H1 (cell line): ENCODE measurements around the gene HIVEP3. TPM values are rescaled to one million over a fixed set of nuclear protein-coding genes. Genes with fewer than 3 reads are reported as not detected.

Experiments used
- CTCF ChIA-PET: fragments of 300-600 bp; sonication (Branson Sonifier 250); formaldehyde crosslinking; loops from one replicate; lab custom pipeline; 2021; ENCODE audit not compliant: partially characterized antibody; lab: Charles Lee
- POLR2A ChIA-PET: fragments of 300-600 bp; sonication (Branson Sonifier 250); formaldehyde crosslinking; loops from one replicate; lab custom pipeline; 2021; ENCODE audit warnings: inconsistent platforms; ENCODE audit not compliant: partially characterized antibody; lab: Charles Lee
- DNase-seq, 2 experiments: peaks; one replicate each; pipeline versions ENCODE4 v3.0.0 to v3.0.0-alpha.2; 2010 to 2022; ENCODE audit warnings: low spot score in 2 of 2, low read depth in 1 of 2, mixed read lengths in 1 of 2
- FAIRE-seq: peaks from 2 replicates; lab custom pipeline; 2011; peaks lifted over from hg19 to GRCh38; lab: Jason Lieb, UNC
- H2AFZ ChIP-seq: 2 replicates; pipeline ENCODE4 v1.8.1; 2012; ENCODE audit warnings: low read length, inconsistent platforms
- H2AK5ac ChIP-seq: 2 replicates; pipeline ENCODE4 v1.6.1; 2013; ENCODE audit warnings: low read depth, low read length
- H2BK120ac ChIP-seq: replicated peaks from 2 replicates; pipeline ENCODE3; 2013; ENCODE audit warnings: low read depth, low read length, inconsistent platforms
- H2BK12ac ChIP-seq: 2 replicates; pipeline ENCODE4 v1.6.1; 2013; ENCODE audit warnings: low read depth, low read length
- H2BK15ac ChIP-seq: 2 replicates; pipeline ENCODE4 v1.6.1; 2013; ENCODE audit warnings: low read length
- H2BK20ac ChIP-seq: 2 replicates; pipeline ENCODE4 v1.6.1; 2013; ENCODE audit warnings: low read length
- H2BK5ac ChIP-seq: 2 replicates; pipeline ENCODE4 v1.6.1; 2013; ENCODE audit warnings: low read depth, low read length
- H3K14ac ChIP-seq: 2 replicates; pipeline ENCODE4 v1.6.1; 2013; ENCODE audit warnings: inconsistent platforms; ENCODE audit not compliant: insufficient read length
- H3K18ac ChIP-seq: 2 replicates; pipeline ENCODE4 v1.6.1; 2013; ENCODE audit warnings: low read length; ENCODE audit errors: extremely low read depth
- H3K23ac ChIP-seq: 2 replicates; pipeline ENCODE4 v1.6.1; 2013; ENCODE audit warnings: inconsistent platforms; ENCODE audit not compliant: insufficient read length
- H3K23me2 ChIP-seq: 2 replicates; pipeline ENCODE4 v1.6.1; 2013; ENCODE audit warnings: low read depth, low read length
- H3K27ac ChIP-seq: 2 replicates; pipeline ENCODE4 v1.6.1; 2011; ENCODE audit warnings: low read depth, low read length, inconsistent platforms
- H3K27me3 ChIP-seq, 4 experiments: replicated peaks in 1 of 4; 1 replicate in 1 of 4; 2 replicates in 3 of 4; pipeline versions ENCODE4 v1.6.1 to v1.8.1; 2011 to 2013; ENCODE audit warnings: low read length in 3 of 4, mild to moderate bottlenecking in 3 of 4, inconsistent platforms in 2 of 4, mixed read lengths in 2 of 4, moderate library complexity in 1 of 4; ENCODE audit not compliant: control insufficient read depth in 3 of 4, insufficient read depth in 3 of 4; ENCODE audit errors: extremely low read depth in 1 of 4
- H3K36me3 ChIP-seq, 4 experiments: 2 replicates each; pipeline versions ENCODE4 v1.6.1 to v1.8.1; 2011 to 2013; ENCODE audit warnings: mild to moderate bottlenecking in 4 of 4, low read length in 3 of 4, moderate library complexity in 2 of 4, control low read depth in 1 of 4, inconsistent platforms in 1 of 4; ENCODE audit not compliant: insufficient read depth in 4 of 4, control insufficient read depth in 2 of 4
- H3K4ac ChIP-seq: replicated peaks from 2 replicates; pipeline ENCODE3; 2013; ENCODE audit warnings: low read length, low read depth, mixed read lengths, inconsistent platforms; ENCODE audit not compliant: insufficient read length
- H3K4me1 ChIP-seq, 4 experiments: replicated peaks in 1 of 4; 1 replicate in 1 of 4; 2 replicates in 3 of 4; pipeline versions ENCODE4 v1.6.1 to v1.8.1; 2011 to 2013; ENCODE audit warnings: low read length in 3 of 4, inconsistent platforms in 2 of 4, mixed read lengths in 1 of 4; ENCODE audit not compliant: insufficient read depth in 4 of 4, control insufficient read depth in 3 of 4
- H3K4me2 ChIP-seq, 2 experiments: 2 replicates each; pipeline versions ENCODE4 v1.6.1 to v1.8.1; 2011 to 2013; ENCODE audit warnings: low read depth in 2 of 2, low read length in 2 of 2, control low read depth in 1 of 2, inconsistent platforms in 1 of 2, mild to moderate bottlenecking in 1 of 2; ENCODE audit not compliant: insufficient read depth in 1 of 2
- H3K4me3 ChIP-seq, 4 experiments: fragments of 200-600, 300-600 bp in 1 of 4; sonication (generic), shearing (Covaris generic), sonication (Bioruptor Twin) in 1 of 4; 2 replicates each; pipeline versions ENCODE4 v1.5.1 to v1.8.1; 2011 to 2016; ENCODE audit warnings: low read length in 4 of 4, low read depth in 3 of 4, control low read depth in 2 of 4, inconsistent platforms in 2 of 4, mild to moderate bottlenecking in 2 of 4, mixed read lengths in 1 of 4, moderate library complexity in 1 of 4; ENCODE audit not compliant: insufficient read depth in 2 of 4; ENCODE audit errors: extremely low read depth in 1 of 4
- H3K56ac ChIP-seq: replicated peaks from 2 replicates; pipeline ENCODE3; 2013; ENCODE audit warnings: low read depth, mild to moderate bottlenecking, mixed read lengths, low read length, inconsistent platforms; ENCODE audit not compliant: insufficient read length
- H3K79me1 ChIP-seq: 2 replicates; pipeline ENCODE4 v1.6.1; 2013; ENCODE audit warnings: low read depth, low read length, control low read depth
- H3K79me2 ChIP-seq, 2 experiments: 2 replicates each; pipeline versions ENCODE4 v1.6.1 to v1.8.1; 2012 to 2013; ENCODE audit warnings: low read length in 2 of 2, mild to moderate bottlenecking in 2 of 2, inconsistent platforms in 1 of 2; ENCODE audit not compliant: insufficient read depth in 2 of 2, control insufficient read depth in 1 of 2
- H3K9ac ChIP-seq, 4 experiments: replicated peaks in 1 of 4; 1 replicate in 1 of 4; 2 replicates in 3 of 4; pipeline versions ENCODE4 v1.6.1 to v1.8.1; 2011 to 2013; ENCODE audit warnings: low read depth in 3 of 4, low read length in 3 of 4, control low read depth in 2 of 4, mild to moderate bottlenecking in 2 of 4, moderate library complexity in 2 of 4, inconsistent platforms in 1 of 4; ENCODE audit errors: extremely low read depth in 1 of 4
- H3K9me3 ChIP-seq, 2 experiments: 2 replicates each; pipeline versions ENCODE4 v1.6.1 to v1.8.1; 2012 to 2013; ENCODE audit warnings: mild to moderate bottlenecking in 2 of 2, moderate library complexity in 2 of 2, control low read depth in 1 of 2, inconsistent platforms in 1 of 2, low read depth in 1 of 2, low read length in 1 of 2, mixed read lengths in 1 of 2; ENCODE audit not compliant: insufficient read depth in 2 of 2
- H4K20me1 ChIP-seq, 2 experiments: replicated peaks in 1 of 2; 2 replicates each; pipeline versions ENCODE3 to v1.8.1; 2011 to 2013; ENCODE audit warnings: inconsistent platforms in 2 of 2, low read length in 2 of 2, mild to moderate bottlenecking in 1 of 2; ENCODE audit not compliant: insufficient read depth in 2 of 2, control insufficient read depth in 1 of 2
- H4K5ac ChIP-seq: 2 replicates; pipeline ENCODE4 v1.6.1; 2013; ENCODE audit warnings: low read length, low read depth, mixed read lengths, inconsistent platforms; ENCODE audit not compliant: insufficient read length
- H4K8ac ChIP-seq: 2 replicates; pipeline ENCODE4 v1.8.0; 2013; ENCODE audit warnings: mild to moderate bottlenecking, moderate library complexity, low read length, inconsistent platforms; ENCODE audit not compliant: insufficient read depth; ENCODE audit errors: extremely low read depth
- H4K91ac ChIP-seq: replicated peaks from 2 replicates; pipeline ENCODE3; 2013; ENCODE audit warnings: low read length, mixed read lengths, inconsistent platforms; ENCODE audit not compliant: insufficient read length
- CREB1 ChIP-seq: IDR thresholded peaks from 2 replicates; pipeline ENCODE4 v1.6.1; 2012; ENCODE audit warnings: inconsistent platforms
- E2F6 ChIP-seq: IDR thresholded peaks from 2 replicates; pipeline ENCODE4 v1.6.1; 2012; ENCODE audit warnings: inconsistent platforms
- EZH2 ChIP-seq: fragments of 200-600 bp; sonication (generic); IDR thresholded peaks from 2 replicates; pipeline ENCODE4 v1.7.1; 2012; ENCODE audit warnings: low read depth, mild to moderate bottlenecking, moderate library complexity, low read length, inconsistent platforms; ENCODE audit not compliant: severe bottlenecking
- SP2 ChIP-seq: IDR thresholded peaks from 2 replicates; pipeline ENCODE4 v1.6.1; 2012; ENCODE audit warnings: mild to moderate bottlenecking, low read length, inconsistent platforms
- SUZ12 ChIP-seq: fragments of 200-600 bp; sonication (generic); IDR thresholded peaks from 2 replicates; pipeline ENCODE4 v1.6.1; 2012; ENCODE audit warnings: mild to moderate bottlenecking, inconsistent platforms, low read length, moderate library complexity, mixed read lengths
- WGBS, 2 experiments: shearing (Covaris generic) in 1 of 2; methylation state at CpG; one replicate each; pipeline versions ENCODE4 v1.1.6 to v1.1.7; 2013 to 2015; ENCODE audit warnings: low lambda C conversion rate in 2 of 2, mixed read lengths in 2 of 2, inconsistent platforms in 1 of 2, low coverage in 1 of 2, missing lambda C conversion rate in 1 of 2; ENCODE audit not compliant: insufficient replicate concordance in 2 of 2, insufficient coverage in 1 of 2, insufficient read length in 1 of 2; ENCODE audit errors: extremely low coverage in 1 of 2, missing lambda C conversion rate in 1 of 2; 5-methylcytosine and 5-hydroxymethylcytosine counted together
- polyA plus RNA-seq, 7 experiments: library from polyadenylated mRNA; depleted of rRNA in 3 of 7; stranded (reverse) in 5 of 7; unstranded in 2 of 7; fragments of >200 nt in 5 of 7; fragments of 200-250 nt in 2 of 7; gene quantifications; 1 replicate in 5 of 7; 2 replicates in 1 of 7; 4 replicates in 1 of 7; pipeline versions ENCODE4 v1.2.1 to v1.2.3, GENCODE V29; 2011 to 2013; ENCODE audit warnings: missing spikeins in 2 of 7, mixed read lengths in 2 of 7
- total RNA-seq: library from RNA; stranded (reverse); fragmentation: NEBNext Ultra II Directional; extraction: Animal tissue kit (Norgen Biotek cat#: 25700); gene quantifications from 2 replicates; pipeline ENCODE4 v1.2.1, GENCODE V29; 2021

HIVEP3 gene
- total and polyA plus RNA-seq, 2 of the 8 experiments (the other 6 are each of a cell fraction or from before 2014, with no cell fraction given), result 0.24 to 0.69 TPM

GRCh38 chr1:41661428-41662060 is 257.2 kb downstream of the HIVEP3 start:
- H3K56ac ChIP-seq, result no peak overlapping the region
- H2BK20ac ChIP-seq, result no peak overlapping the region
- H2BK5ac ChIP-seq, result no peak overlapping the region
- H4K8ac ChIP-seq, result no peak overlapping the region
- H3K4me1 ChIP-seq, result peaks cover 0 to 4% (median 3%) of the 10 kb centered on the region in 4 experiments; a peak in 5 of 7 replicates
- H3K4me2 ChIP-seq, result peak overlapping the region; percentile 62 to 93
- ChIA-PET POLR2A (no interaction called here), CTCF (no interaction called here)
- peaks cover 2 to 6% of the 10 kb centered on the region in 2 experiments for H4K20me1 ChIP-seq
- H3K23me2 ChIP-seq, result peaks cover 5% of the 10 kb centered on the region
- H4K5ac ChIP-seq, result no peak overlapping the region
- H3K79me1 ChIP-seq, result no peaks in the 10 kb centered on the region; the same call in 1 of the 2 replicates
- no peaks in the 10 kb centered on the region for H3K9me3 ChIP-seq
- 26% methylated on average over 25 of the region's 44 CpGs; no CpG with 5 or more reads in 1 of the 2 experiments for WGBS, 2 experiments
- H3K4ac ChIP-seq, result no peak overlapping the region
- H2BK120ac ChIP-seq, result no peak overlapping the region
- no peaks in the 10 kb centered on the region for H3K36me3 ChIP-seq
- no peak overlapping the region for H3K23ac ChIP-seq
- H3K27me3 ChIP-seq, result peaks cover 17 to 40% (median 32%) of the 10 kb centered on the region in 4 experiments
- H4K91ac ChIP-seq, result no peak overlapping the region
- no peak overlapping the region for H3K14ac ChIP-seq
- H2AFZ ChIP-seq, result no peak overlapping the region; the same call in 1 of the 2 replicates
- H2AK5ac ChIP-seq, result no peak overlapping the region
- no peak overlapping the region for H2BK12ac ChIP-seq
- no peak overlapping the region for H3K27ac ChIP-seq
- H2BK15ac ChIP-seq, result no peak overlapping the region
- DNase-seq, result peak in 1 of 2 experiments; percentile 53
- FAIRE-seq, result no peak
- H3K79me2 ChIP-seq, result no peaks in the 10 kb centered on the region
- TF ChIP-seq EZH2 (peak; percentile 56), SUZ12 (peak; percentile 71), E2F6 (0 out of 2 replicates have a peak, but pooled peaks have one; percentile 25), CREB1 (no peak), SP2 (no peak)
- H3K18ac ChIP-seq, result no peak overlapping the region
- H3K9ac ChIP-seq, result no peak overlapping the region
- peak overlapping the region; percentile 30 to 56 (median 41) for H3K4me3 ChIP-seq
